Naive thymus-derived CD4-positive, alpha-beta T cell (primary cell): ENCODE measurements around the gene SLC26A4. TPM values are rescaled to one million over a fixed set of nuclear protein-coding genes. Genes with fewer than 3 reads are reported as not detected.

Experiments
- ATAC-seq: fragments of 150-1000 bp; cut with Tn5 transposase; 2 replicates; pipeline ENCODE4 v1.10.0; 2021; ENCODE audit warnings: mild to moderate bottlenecking, moderate library complexity
- CTCF ChIA-PET: fragments of 350-600 bp; sonication (Branson Sonifier 250); formaldehyde crosslinking; loops from one replicate; lab custom pipeline; 2021; ENCODE audit warnings: antibody characterized with exemption; lab: Charles Lee
- POLR2A ChIA-PET: fragments of 350-600 bp; sonication (Branson Sonifier 250); formaldehyde crosslinking; loops from one replicate; lab custom pipeline; 2021; ENCODE audit warnings: antibody characterized with exemption, inconsistent platforms; lab: Charles Lee
- DNase-seq, 9 donors: peaks; one replicate each; pipeline versions ENCODE4 v3.0.0 to v3.0.0-alpha.2; 2020 to 2022; ENCODE audit warnings: mixed read lengths in 1 of 9
- H3K27ac ChIP-seq: one replicate; pipeline ENCODE4 v1.7.0; 2013; ENCODE audit warnings: mild to moderate bottlenecking, low read depth, low read length, moderate library complexity
- H3K27me3 ChIP-seq, 2 donors: one replicate each; pipeline ENCODE4 v1.7.0; 2013; ENCODE audit warnings: low read length in 2 of 2, mild to moderate bottlenecking in 2 of 2, moderate library complexity in 2 of 2; ENCODE audit not compliant: control insufficient read depth in 2 of 2, insufficient read depth in 2 of 2
- H3K36me3 ChIP-seq, 3 experiments: 1 replicate in 2 of 3; 2 replicates in 1 of 3; pipeline ENCODE4 v1.7.0; 2013; ENCODE audit warnings: low read length in 3 of 3, mild to moderate bottlenecking in 3 of 3, moderate library complexity in 1 of 3; ENCODE audit not compliant: insufficient read depth in 3 of 3, control insufficient read depth in 2 of 3
- H3K4me1 ChIP-seq, 2 donors: one replicate each; pipeline ENCODE4 v1.7.0; 2013; ENCODE audit warnings: low read length in 2 of 2, mild to moderate bottlenecking in 2 of 2, moderate library complexity in 1 of 2; ENCODE audit not compliant: control insufficient read depth in 2 of 2, insufficient read depth in 2 of 2
- H3K4me3 ChIP-seq: 2 replicates; pipeline ENCODE4 v1.7.0; 2013; ENCODE audit warnings: mild to moderate bottlenecking, low read length
- H3K9me3 ChIP-seq, 3 experiments: 1 replicate in 2 of 3; 2 replicates in 1 of 3; pipeline ENCODE4 v1.7.0; 2013; ENCODE audit warnings: low read length in 3 of 3; ENCODE audit not compliant: control insufficient read depth in 2 of 3
- H3K27ac Mint-ChIP-seq, 9 donors: one replicate each; pipeline ENCODE4 v1.8.0; 2020 to 2022; ENCODE audit warnings: mixed read lengths in 9 of 9, mild to moderate bottlenecking in 8 of 9, moderate library complexity in 5 of 9, inconsistent platforms in 2 of 9
- H3K27me3 Mint-ChIP-seq, 5 donors: one replicate each; pipeline ENCODE4 v1.8.0; 2021 to 2022; ENCODE audit warnings: mixed read lengths in 5 of 5, mild to moderate bottlenecking in 1 of 5
- H3K36me3 Mint-ChIP-seq, 5 donors: one replicate each; pipeline ENCODE4 v1.8.0; 2020 to 2022; ENCODE audit warnings: mixed read lengths in 5 of 5, mild to moderate bottlenecking in 3 of 5, inconsistent platforms in 1 of 5
- H3K4me1 Mint-ChIP-seq, 7 donors: one replicate each; pipeline ENCODE4 v1.8.0; 2020 to 2022; ENCODE audit warnings: mixed read lengths in 7 of 7, mild to moderate bottlenecking in 3 of 7, inconsistent platforms in 1 of 7
- H3K4me3 Mint-ChIP-seq, 10 donors: one replicate each; pipeline ENCODE4 v1.8.0; 2020 to 2022; ENCODE audit warnings: mild to moderate bottlenecking in 10 of 10, mixed read lengths in 10 of 10, moderate library complexity in 6 of 10, inconsistent platforms in 2 of 10
- H3K9me3 Mint-ChIP-seq, 11 donors: one replicate each; pipeline ENCODE4 v1.8.0; 2020 to 2022; ENCODE audit warnings: mixed read lengths in 11 of 11, mild to moderate bottlenecking in 4 of 11, inconsistent platforms in 1 of 11, moderate library complexity in 1 of 11
- intact Hi-C, 2 donors: fragments of 100-400 bp; cut with micrococcal nuclease; formaldehyde crosslinking; loops; one replicate each; pipeline ENCODE4 v1.15.1; 2023
- polyA plus RNA-seq, 2 donors: library from polyadenylated mRNA; unstranded; fragments of 300-500 nt; fragmentation: Illumina TruSeq; gene quantifications; one replicate each; pipeline ENCODE4 v1.2.3, GENCODE V29; 2021
- total RNA-seq, 6 experiments: library from RNA in 5 of 6; stranded (reverse) in 5 of 6; gene quantifications; 1 replicate in 5 of 6; 2 replicates in 1 of 6; pipeline ENCODE4 v1.2.3 and lab custom pipeline; 2021 to 2026

SLC26A4 gene
- total and polyA plus RNA-seq, 7 experiments from 2014 or later: 0.24 to 7.3 (median 0.27) TPM; not detected in 4

- DNase-seq (no peak), ATAC-seq (no peak)
- POLR2A ChIA-PET: no interaction called here
- H3K27me3 ChIP-seq: no peaks in the 10 kb centered on the region
- no peak overlapping the region for H3K27ac ChIP-seq
- H3K36me3 ChIP-seq: no peaks in the 10 kb centered on the region
- peaks cover 0 to 9% (median 0%) of the 10 kb centered on the region in 5 donors for H3K27me3 Mint-ChIP-seq
- H3K9me3 Mint-ChIP-seq: no peaks in the 10 kb centered on the region
- no peak overlapping the region for H3K4me3 Mint-ChIP-seq
- H3K27ac Mint-ChIP-seq: no peak overlapping the region
- H3K4me3 ChIP-seq: no peak overlapping the region
- CTCF ChIA-PET: no interaction called here
- H3K9me3 ChIP-seq: no peaks in the 10 kb centered on the region
- H3K4me1 Mint-ChIP-seq: peaks cover 0 to 9% (median 6%) of the 10 kb centered on the region in 7 donors
- H3K4me1 ChIP-seq: no peaks in the 10 kb centered on the region
- peaks cover 0 to 18% (median 0%) of the 10 kb centered on the region in 5 donors for H3K36me3 Mint-ChIP-seq
- intact Hi-C loops: no loop called here
These were observed 43.2 kb downstream of the SLC26A4 start for GRCh38 chr7:107703872-107704271.

- Histone ChIP-seq H3K27ac (no peak overlapping the region), H3K4me3 (no peak overlapping the region), H3K9me3 (no peaks in the 10 kb centered on the region), H3K27me3 (no peaks in the 10 kb centered on the region), H3K4me1 (no peaks in the 10 kb centered on the region), H3K36me3 (no peaks in the 10 kb centered on the region)
- intact Hi-C loops: no loop called here
- H3K4me3 Mint-ChIP-seq: no peak overlapping the region
- H3K36me3 Mint-ChIP-seq: peaks cover 0 to 25% (median 0%) of the 10 kb centered on the region in 5 donors
- peaks cover 0 to 4% (median 0%) of the 10 kb centered on the region in 5 donors for H3K27me3 Mint-ChIP-seq
- POLR2A ChIA-PET: no interaction called here
- H3K9me3 Mint-ChIP-seq: no peaks in the 10 kb centered on the region
- DNase-seq (no peak), ATAC-seq (no peak)
- CTCF ChIA-PET: no interaction called here
- H3K4me1 Mint-ChIP-seq: no peaks in the 10 kb centered on the region
- H3K27ac Mint-ChIP-seq: no peak overlapping the region
These were observed 48.3 kb downstream of the SLC26A4 start for GRCh38 chr7:107708956-107709355.

- Histone ChIP-seq H3K27ac (no peak overlapping the region), H3K9me3 (no peaks in the 10 kb centered on the region), H3K4me1 (no peaks in the 10 kb centered on the region), H3K4me3 (no peak overlapping the region), H3K27me3 (no peaks in the 10 kb centered on the region), H3K36me3 (no peaks in the 10 kb centered on the region)
- H3K4me1 Mint-ChIP-seq: no peaks in the 10 kb centered on the region
- ChIA-PET POLR2A (no interaction called here), CTCF (interaction anchor here (0.5 kb wide), 1 partner anchor 1440 kb away, joined by 3 read pairs; no protein-coding TSS in a partner anchor)
- intact Hi-C loops: no loop called here
- H3K36me3 Mint-ChIP-seq: peaks cover 0 to 18% (median 0%) of the 10 kb centered on the region in 5 donors
- H3K9me3 Mint-ChIP-seq: no peaks in the 10 kb centered on the region
- H3K27ac Mint-ChIP-seq: no peak overlapping the region
- ATAC-seq (no peak), DNase-seq (no peak)
- H3K27me3 Mint-ChIP-seq: peaks cover 0 to 3% (median 0%) of the 10 kb centered on the region in 5 donors
- no peak overlapping the region for H3K4me3 Mint-ChIP-seq
These were observed 50.7 kb downstream of the SLC26A4 start for GRCh38 chr7:107711301-107711700.

GRCh38 chr7:107712025-107712424 is 51.4 kb downstream of the SLC26A4 start:
- H3K9me3 ChIP-seq: no peaks in the 10 kb centered on the region
- H3K4me3 ChIP-seq: no peak overlapping the region
- Mint-ChIP-seq H3K27me3 (peaks cover 0 to 3% (median 0%) of the 10 kb centered on the region in 5 donors), H3K9me3 (no peaks in the 10 kb centered on the region), H3K27ac (no peak overlapping the region), H3K4me3 (no peak overlapping the region), H3K4me1 (no peaks in the 10 kb centered on the region), H3K36me3 (peaks cover 0 to 18% (median 0%) of the 10 kb centered on the region in 5 donors)
- H3K27ac ChIP-seq: no peak overlapping the region
- CTCF ChIA-PET: interaction anchor here (0.7 kb wide), 1 partner anchor 141 kb away, joined by 3 read pairs; no protein-coding TSS in a partner anchor
- H3K36me3 ChIP-seq: no peaks in the 10 kb centered on the region
- DNase-seq: no peak
- POLR2A ChIA-PET: no interaction called here
- H3K4me1 ChIP-seq: no peaks in the 10 kb centered on the region
- no peak for ATAC-seq
- no peaks in the 10 kb centered on the region for H3K27me3 ChIP-seq
- intact Hi-C loops: no loop called here

DNA sequence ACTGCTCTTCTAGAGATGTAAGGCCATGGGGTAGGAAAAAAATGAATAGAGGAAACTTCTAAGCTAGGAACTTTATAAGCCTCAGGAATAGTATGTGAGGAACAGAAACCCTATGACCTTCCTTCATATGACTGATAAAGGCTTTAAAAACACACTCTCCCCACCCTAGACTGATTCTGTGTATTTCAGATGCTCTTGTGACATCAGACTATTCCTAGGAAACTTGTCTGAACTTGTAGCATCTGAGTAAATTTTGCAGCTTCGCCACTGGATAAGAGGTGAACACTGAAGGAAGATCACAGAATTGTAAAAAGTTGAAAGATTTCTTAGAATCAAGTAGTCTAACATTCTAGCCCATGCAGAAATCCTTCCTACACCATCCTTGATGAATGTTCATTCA is 52.3 kb downstream of the SLC26A4 start:
- H3K27ac Mint-ChIP-seq: no peak overlapping the region
- ChIA-PET POLR2A (no interaction called here), CTCF (no interaction called here)
- no peaks in the 10 kb centered on the region for H3K27me3 ChIP-seq
- H3K36me3 ChIP-seq: no peaks in the 10 kb centered on the region
- no peak overlapping the region for H3K4me3 ChIP-seq
- H3K9me3 ChIP-seq: no peaks in the 10 kb centered on the region
- H3K4me1 Mint-ChIP-seq: no peaks in the 10 kb centered on the region
- intact Hi-C loops: no loop called here
- peaks cover 0 to 18% (median 0%) of the 10 kb centered on the region in 5 donors for H3K36me3 Mint-ChIP-seq
- peaks cover 0 to 3% (median 0%) of the 10 kb centered on the region in 5 donors for H3K27me3 Mint-ChIP-seq
- H3K4me1 ChIP-seq: no peaks in the 10 kb centered on the region
- no peak for DNase-seq
- no peaks in the 10 kb centered on the region for H3K9me3 Mint-ChIP-seq
- H3K27ac ChIP-seq: no peak overlapping the region
- ATAC-seq: no peak
- H3K4me3 Mint-ChIP-seq: no peak overlapping the region

DNA sequence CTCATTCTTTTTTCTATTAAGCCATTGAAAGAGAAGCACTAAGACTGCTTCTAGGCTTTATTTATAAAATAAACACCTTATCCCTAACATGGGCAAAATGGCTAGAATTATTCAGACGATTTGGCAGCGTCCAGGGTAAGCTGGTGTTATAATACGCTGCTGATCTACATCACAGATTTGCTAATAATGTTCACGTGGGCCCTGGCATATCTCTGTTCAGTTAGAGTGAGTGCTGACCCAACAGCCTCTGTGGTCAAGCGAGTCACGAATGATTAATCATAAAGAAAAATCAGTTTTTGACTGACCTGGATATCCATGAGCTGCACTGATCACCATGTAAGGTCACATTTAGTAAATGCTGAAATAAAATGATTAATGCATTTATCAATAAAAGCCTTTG is 54.9 kb downstream of the SLC26A4 start:
- H3K4me1 ChIP-seq: no peaks in the 10 kb centered on the region
- no peaks in the 10 kb centered on the region for H3K9me3 Mint-ChIP-seq
- no peaks in the 10 kb centered on the region for H3K27me3 ChIP-seq
- H3K36me3 Mint-ChIP-seq: peaks cover 0 to 12% (median 0%) of the 10 kb centered on the region in 5 donors
- ChIA-PET CTCF (interaction anchor here (0.6 kb wide), 1 partner anchor 196 kb away, joined by 3 read pairs; no protein-coding TSS in a partner anchor), POLR2A (no interaction called here)
- H3K27me3 Mint-ChIP-seq: peaks cover 0 to 5% (median 3%) of the 10 kb centered on the region in 5 donors
- no peak overlapping the region for H3K4me3 Mint-ChIP-seq
- intact Hi-C loops: no loop called here
- H3K4me3 ChIP-seq: no peak overlapping the region
- no peak for DNase-seq
- H3K36me3 ChIP-seq: no peaks in the 10 kb centered on the region
- no peak overlapping the region for H3K27ac ChIP-seq
- no peaks in the 10 kb centered on the region for H3K9me3 ChIP-seq
- no peak for ATAC-seq
- H3K4me1 Mint-ChIP-seq: no peaks in the 10 kb centered on the region
- H3K27ac Mint-ChIP-seq: no peak overlapping the region
